GM19455 (cell line): ENCODE results near the gene TRANK1.
"Not testable (repeated sequence)": the region's sequence is repeated elsewhere in the genome, so short reads cannot be mapped to it uniquely, and the experiment has no call there.

Experiments used
- ATAC-seq: cut with Tn5 transposase; IDR thresholded peaks from one replicate; pipeline ENCODE4 v1.9.1; 2021; ENCODE audit not compliant: unreplicated experiment

TRANK1 gene

GRCh38 chr3:36920884-36921567 lies 23.8 kb downstream of the TRANK1 start:
- no peak for ATAC-seq

- no peak for ATAC-seq
Measured at GRCh38 chr3:36919439-36920160, 25.3 kb downstream of the TRANK1 start.

GRCh38 chr3:36918050-36918449 lies 26.8 kb downstream of the TRANK1 start:
- peak; percentile 91 for ATAC-seq

DNA sequence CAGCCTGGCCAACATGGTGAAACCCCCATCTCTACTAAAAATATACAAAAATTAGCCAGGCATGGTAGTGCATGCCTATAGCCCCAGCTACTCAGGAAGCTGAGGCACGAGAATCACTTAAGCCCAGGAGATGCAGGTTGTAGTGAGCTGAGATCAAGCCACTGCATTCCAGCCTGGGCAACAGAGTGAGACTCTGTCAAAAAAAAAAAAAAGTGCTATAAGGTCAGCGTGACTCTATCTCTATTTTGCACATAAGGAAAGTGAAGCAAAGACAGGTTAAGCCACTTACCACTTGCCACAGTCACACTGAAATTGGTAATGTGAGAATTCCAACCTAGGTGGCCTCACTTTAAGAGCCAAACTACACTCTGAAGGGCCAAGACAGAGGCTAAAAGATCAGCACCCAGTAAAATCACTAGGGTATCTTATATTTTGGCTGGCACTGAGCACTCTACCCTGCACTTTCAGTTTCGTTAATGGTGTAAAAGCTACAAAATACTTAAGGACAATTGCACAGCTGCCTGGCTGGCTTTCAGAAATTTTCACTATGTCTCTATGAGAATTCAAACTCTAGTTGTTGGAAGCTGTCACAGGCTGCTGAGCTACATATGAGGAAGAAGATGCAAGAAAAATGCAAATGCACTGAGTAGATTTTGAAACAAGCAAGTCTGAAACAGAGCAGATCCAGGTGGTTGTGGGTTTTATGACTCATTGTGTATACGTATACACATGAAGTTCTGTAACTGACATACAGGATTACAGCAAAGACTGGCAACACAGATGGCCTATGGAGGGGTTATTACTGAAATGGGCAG lies 32.7 kb downstream of the TRANK1 start:
- ATAC-seq, result peak; percentile 97

GRCh38 chr3:36909666-36910065 lies 35.2 kb downstream of the TRANK1 start:
- ATAC-seq, result no peak

DNA sequence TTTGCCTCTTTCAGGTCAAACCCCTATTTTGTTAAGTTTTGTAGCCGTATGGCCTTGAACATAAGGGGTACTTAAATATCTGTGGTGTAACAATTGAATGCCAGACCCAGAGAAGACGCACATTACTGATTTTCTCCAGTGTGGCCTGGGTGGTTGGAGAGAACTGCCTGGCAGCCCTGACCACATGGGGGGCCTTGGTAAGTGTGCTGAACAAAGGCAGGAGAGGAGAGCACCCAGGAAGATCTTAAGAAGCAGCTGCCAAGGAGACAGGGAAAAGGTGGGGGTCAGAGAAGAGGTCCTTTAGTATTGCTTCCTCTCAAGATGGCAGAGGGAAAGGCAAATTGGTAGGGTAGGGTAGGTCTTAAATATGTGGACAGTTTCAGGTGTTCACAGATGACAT lies 35.7 kb downstream of the TRANK1 start:
- no peak for ATAC-seq

GRCh38 chr3:36908647-36909180 lies 36.1 kb downstream of the TRANK1 start:
- ATAC-seq, result no peak

DNA sequence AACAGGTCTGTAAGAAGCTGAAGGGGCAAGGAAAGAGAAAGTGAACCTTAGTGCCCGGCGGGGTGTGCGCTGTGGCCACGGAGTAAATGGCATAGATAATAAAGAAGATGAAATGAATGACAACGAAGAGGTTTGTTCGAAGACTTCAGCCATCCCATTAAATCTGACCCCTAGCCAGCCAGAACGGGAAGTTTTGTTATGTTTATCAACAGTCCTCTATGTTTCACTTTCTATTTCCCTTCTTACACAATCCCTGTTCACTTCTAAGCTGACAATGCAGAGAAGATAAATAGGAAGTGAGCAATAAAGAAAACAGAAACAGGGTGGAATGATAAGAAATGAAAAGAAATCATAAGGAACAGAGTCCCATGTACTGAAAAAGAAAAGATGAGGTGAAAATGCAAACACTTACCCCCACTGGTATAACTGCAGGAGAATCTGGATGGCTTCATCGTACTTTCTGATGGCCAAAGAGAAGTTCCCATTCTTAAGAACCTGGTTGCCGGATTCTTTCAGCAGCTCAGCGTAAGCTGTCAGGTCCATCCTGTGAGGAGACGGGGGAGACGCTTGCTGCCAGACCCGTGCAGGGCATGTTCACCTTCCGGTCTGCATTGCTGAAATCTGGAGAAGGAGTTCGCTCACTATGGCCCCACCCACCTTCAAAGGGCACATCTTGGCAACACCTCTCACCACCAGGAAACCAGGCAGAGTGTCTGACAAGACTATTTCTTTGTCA lies 36.8 kb downstream of the TRANK1 start:
- peak; percentile 30 for ATAC-seq

GRCh38 chr3:36906504-36907149 lies 38.2 kb downstream of the TRANK1 start:
- ATAC-seq, result no peak

GRCh38 chr3:36905545-36905944 lies 39.3 kb downstream of the TRANK1 start:
- ATAC-seq, result no peak

GRCh38 chr3:36904641-36905040 lies 40.2 kb downstream of the TRANK1 start:
- no peak for ATAC-seq

DNA sequence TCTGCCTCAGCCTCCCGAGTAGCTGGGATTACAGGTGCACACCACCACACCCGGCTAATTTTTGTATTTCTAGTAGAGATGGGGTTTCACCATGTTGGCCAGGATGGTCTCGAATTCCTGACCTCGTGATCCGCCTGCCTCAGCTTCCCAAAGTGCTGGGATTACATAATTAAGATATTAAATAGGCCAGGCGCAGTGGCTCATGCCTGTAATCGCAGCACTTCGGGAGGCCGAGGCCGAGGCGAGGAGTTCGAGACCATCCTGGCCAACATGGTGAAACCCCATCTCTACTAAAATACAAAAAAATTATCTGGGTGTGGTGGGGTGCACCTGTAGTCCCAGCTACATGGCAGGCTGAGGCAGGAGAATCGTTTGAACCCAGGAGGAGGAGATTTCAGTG lies 40.8 kb downstream of the TRANK1 start:
- not testable (repeated sequence) for ATAC-seq

DNA sequence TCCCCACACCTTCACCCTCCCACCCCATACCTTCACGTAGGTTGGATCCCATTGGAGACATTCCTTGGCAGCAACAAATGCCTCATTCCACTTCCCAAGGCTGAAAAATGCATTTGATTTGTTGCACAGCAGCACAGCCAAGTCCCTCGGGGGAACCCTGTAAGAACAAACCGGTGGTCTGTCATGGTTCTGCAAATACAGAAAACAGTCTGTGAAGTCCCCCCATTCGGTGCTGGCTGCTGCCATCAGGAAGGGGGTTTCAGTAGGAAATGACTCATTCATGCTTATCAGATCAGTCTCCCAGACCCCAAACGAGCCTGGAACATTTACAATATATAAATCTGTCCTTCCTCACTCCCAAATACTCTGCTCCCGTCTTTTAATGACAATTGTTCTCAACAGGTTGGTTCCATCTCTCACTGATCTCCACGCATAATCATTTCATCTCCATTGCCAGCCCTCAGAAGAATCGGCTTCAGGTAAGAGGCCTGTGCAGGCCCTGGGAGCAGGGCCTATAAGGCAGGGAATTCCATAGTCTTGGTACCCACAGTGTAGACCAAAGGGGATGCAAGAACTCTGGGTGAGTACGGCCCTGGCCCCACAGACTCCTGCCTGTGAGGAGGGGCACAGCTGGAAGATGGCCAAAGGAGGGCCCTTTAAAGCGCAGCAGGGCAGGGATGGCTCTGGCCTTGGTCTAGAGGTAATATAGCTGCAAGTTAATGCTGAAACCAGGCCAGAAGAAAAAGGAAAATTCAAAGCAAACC lies 41.6 kb downstream of the TRANK1 start:
- ATAC-seq, result no peak

DNA sequence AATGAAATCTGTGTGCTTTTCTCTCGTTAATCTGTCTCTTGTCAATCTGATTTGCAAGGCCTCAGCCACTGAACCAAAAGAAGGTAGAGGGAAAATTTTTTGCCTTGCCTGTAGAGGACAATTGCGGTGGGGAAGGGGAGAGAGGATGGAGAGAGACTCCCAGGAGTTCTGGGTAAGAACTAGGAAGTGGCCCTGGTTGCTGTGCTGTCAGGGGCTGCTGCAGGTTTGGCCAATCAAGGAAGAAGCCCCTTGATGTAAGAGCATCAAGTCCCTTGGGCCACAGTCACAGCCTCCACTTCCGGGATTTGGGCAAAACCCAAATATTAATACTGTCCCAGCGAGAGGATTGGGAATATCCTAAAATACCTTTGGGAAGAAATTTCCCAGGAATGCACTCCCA lies 43.3 kb downstream of the TRANK1 start:
- ATAC-seq, result no peak

GRCh38 chr3:36900474-36901443 lies 44.1 kb downstream of the TRANK1 start:
- no peak for ATAC-seq

DNA sequence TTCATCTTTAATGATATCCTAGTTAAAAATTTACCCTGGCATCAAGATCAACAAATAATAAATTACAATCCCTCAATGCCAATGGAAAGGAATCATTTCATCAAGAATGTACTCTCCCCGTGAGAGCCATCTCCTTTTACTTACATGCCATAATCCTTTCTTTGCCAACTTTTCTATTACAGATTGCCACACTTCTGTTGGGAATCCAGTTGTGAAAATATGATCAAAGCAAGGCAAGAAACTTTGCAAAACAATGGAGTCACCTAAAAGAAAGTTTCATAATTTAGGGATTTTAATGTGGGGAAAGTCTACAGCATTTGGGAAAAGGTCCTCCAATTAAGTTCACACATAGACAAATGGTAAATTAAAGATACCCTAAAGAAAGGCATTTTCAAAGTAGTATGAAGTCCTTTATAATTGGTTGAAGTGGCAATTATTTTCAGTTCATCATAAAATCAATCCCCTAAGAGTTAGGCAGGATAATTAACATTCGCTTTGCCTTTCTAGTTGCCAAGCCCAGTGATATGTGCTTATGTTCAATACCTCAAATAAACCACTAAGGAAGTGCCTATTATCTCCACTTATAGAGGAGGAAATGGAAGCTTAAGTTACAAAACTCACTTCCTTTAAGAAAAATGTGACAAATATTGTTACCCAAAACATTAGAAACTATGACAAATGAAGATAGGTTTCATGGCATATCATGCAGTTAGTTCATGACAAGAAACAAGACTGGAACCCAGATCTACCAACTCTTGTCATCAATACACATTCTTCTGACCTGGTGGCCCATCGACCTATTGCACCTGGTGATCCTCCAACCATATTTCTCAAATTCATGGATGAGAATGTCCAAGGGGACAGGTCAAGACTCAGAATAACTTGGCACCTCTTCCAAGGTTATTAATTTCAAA lies 49.1 kb downstream of the TRANK1 start:
- ATAC-seq, result no peak

GRCh38 chr3:36894914-36895313 lies 49.9 kb downstream of the TRANK1 start:
- no peak for ATAC-seq
